PC-3 (cell line): ENCODE results near the gene IFT81. TPM values are rescaled to one million over a fixed set of nuclear protein-coding genes. Genes with fewer than 3 reads are reported as not detected.

Experiments used
- ATAC-seq: fragments of 200-7000 bp; cut with Tn5 transposase; 2 replicates; pipeline ENCODE4 v1.9.1; 2020; ENCODE audit warnings: mild to moderate bottlenecking, moderate library complexity
- BruUV-seq: library from RNA; stranded (reverse); fragments of 400-500 nt; replicated peaks from 2 replicates; lab custom pipeline; 2021; lab: Mats Ljungman, UMichigan
- CTCF ChIA-PET: fragments of 300-600 bp; sonication (Branson Sonifier 250); formaldehyde crosslinking; loops from one replicate; lab custom pipeline; 2022; ENCODE audit warnings: antibody characterized with exemption; lab: Charles Lee
- POLR2A ChIA-PET: fragments of 300-600 bp; sonication (Branson Sonifier 250); formaldehyde crosslinking; loops from one replicate; lab custom pipeline; 2022; ENCODE audit warnings: antibody characterized with exemption; ENCODE audit not compliant: unreplicated experiment; lab: Charles Lee
- DNase-seq: peaks from one replicate; pipeline ENCODE4 v3.0.0-alpha.2; 2015
- H2AFZ ChIP-seq: fragments of 300-600 bp; sonication (generic); 2 replicates; pipeline ENCODE4 v1.6.0; 2016; ENCODE audit warnings: antibody characterized with exemption, low read length
- H3F3A ChIP-seq: fragments of 300-600 bp; sonication (generic); one replicate; pipeline ENCODE4 v1.6.0; 2017; ENCODE audit warnings: antibody characterized with exemption, low read length, control low read depth, mild to moderate bottlenecking; ENCODE audit not compliant: unreplicated experiment
- H3K27ac ChIP-seq: fragments of 300-600 bp; sonication (generic); 2 replicates; pipeline ENCODE4 v1.5.1; 2016; ENCODE audit warnings: mild to moderate bottlenecking, low read length
- H3K27me3 ChIP-seq: fragments of 300-600 bp; sonication (generic); 2 replicates; pipeline ENCODE4 v1.6.1; 2016; ENCODE audit warnings: low read length, mixed read lengths
- H3K36me3 ChIP-seq: fragments of 300-600 bp; sonication (generic); 2 replicates; pipeline ENCODE4 v1.6.1; 2016; ENCODE audit warnings: low read depth, mixed run types, low read length, mixed read lengths
- H3K4me1 ChIP-seq: fragments of 300-600 bp; sonication (generic); 2 replicates; pipeline ENCODE4 v1.5.1; 2016; ENCODE audit warnings: low read length; ENCODE audit not compliant: insufficient read depth
- H3K4me2 ChIP-seq: fragments of 300-600 bp; sonication (generic); 2 replicates; pipeline ENCODE4 v1.6.0; 2016; ENCODE audit warnings: low read length
- H3K4me3 ChIP-seq: fragments of 300-600 bp; sonication (generic); 2 replicates; pipeline ENCODE4 v1.5.1; 2016; ENCODE audit warnings: mild to moderate bottlenecking, low read length, mixed read lengths
- H3K79me2 ChIP-seq: fragments of 300-600 bp; sonication (generic); 2 replicates; pipeline ENCODE4 v1.6.1; 2017; ENCODE audit warnings: low read length, mixed read lengths
- H3K9ac ChIP-seq: fragments of 300-600 bp; sonication (generic); 2 replicates; pipeline ENCODE4 v1.6.0; 2016; ENCODE audit warnings: mild to moderate bottlenecking, low read length
- H3K9me2 ChIP-seq: fragments of 300-600 bp; sonication (generic); replicated peaks from 2 replicates; pipeline ENCODE4 v1.6.1; 2016; ENCODE audit warnings: mixed run types, low read length, mixed read lengths
- H3K9me3 ChIP-seq: fragments of 300-600 bp; sonication (generic); 2 replicates; pipeline ENCODE4 v1.6.1; 2016; ENCODE audit warnings: low read length, mixed read lengths
- H4K20me1 ChIP-seq: fragments of 300-600 bp; sonication (generic); 2 replicates; pipeline ENCODE4 v1.6.1; 2016; ENCODE audit warnings: low read length, mixed read lengths
- EZH2 ChIP-seq: fragments of 300-600 bp; sonication (generic); IDR thresholded peaks from one replicate; pipeline ENCODE4 v1.6.1; 2017; ENCODE audit warnings: antibody characterized with exemption, mild to moderate bottlenecking, low read length; ENCODE audit not compliant: unreplicated experiment
- EZH2phosphoT487 ChIP-seq: fragments of 300-600 bp; sonication (generic); IDR thresholded peaks from 2 replicates; pipeline ENCODE4 v1.6.1; 2018; ENCODE audit warnings: mild to moderate bottlenecking, antibody characterized with exemption, low read length, borderline replicate concordance
- intact Hi-C: fragments of 100-400 bp; cut with micrococcal nuclease; formaldehyde crosslinking; loops from 2 replicates; pipeline ENCODE4 v1.9.0; 2023
- total RNA-seq: library from RNA; depleted of rRNA; stranded (reverse); fragments of >200 nt; gene quantifications from 2 replicates; pipeline ENCODE4 v1.2.3, GENCODE V29; 2014
- TF ChIP-seq, protein P1 (sequence below): fragments of 300-600 bp; sonication (generic); conservative IDR thresholded peaks from 2 replicates; pipeline ENCODE4 v1.5.1; 2017; ENCODE audit warnings: antibody characterized with exemption, low read depth, mild to moderate bottlenecking, low read length

IFT81 gene
- total RNA-seq, 1 experiment from 2014 or later = 10.1 TPM

- TF ChIP-seq EZH2phosphoT487 = no peak
- no peak for TF ChIP-seq EZH2
- TF ChIP-seq, protein P1, sequence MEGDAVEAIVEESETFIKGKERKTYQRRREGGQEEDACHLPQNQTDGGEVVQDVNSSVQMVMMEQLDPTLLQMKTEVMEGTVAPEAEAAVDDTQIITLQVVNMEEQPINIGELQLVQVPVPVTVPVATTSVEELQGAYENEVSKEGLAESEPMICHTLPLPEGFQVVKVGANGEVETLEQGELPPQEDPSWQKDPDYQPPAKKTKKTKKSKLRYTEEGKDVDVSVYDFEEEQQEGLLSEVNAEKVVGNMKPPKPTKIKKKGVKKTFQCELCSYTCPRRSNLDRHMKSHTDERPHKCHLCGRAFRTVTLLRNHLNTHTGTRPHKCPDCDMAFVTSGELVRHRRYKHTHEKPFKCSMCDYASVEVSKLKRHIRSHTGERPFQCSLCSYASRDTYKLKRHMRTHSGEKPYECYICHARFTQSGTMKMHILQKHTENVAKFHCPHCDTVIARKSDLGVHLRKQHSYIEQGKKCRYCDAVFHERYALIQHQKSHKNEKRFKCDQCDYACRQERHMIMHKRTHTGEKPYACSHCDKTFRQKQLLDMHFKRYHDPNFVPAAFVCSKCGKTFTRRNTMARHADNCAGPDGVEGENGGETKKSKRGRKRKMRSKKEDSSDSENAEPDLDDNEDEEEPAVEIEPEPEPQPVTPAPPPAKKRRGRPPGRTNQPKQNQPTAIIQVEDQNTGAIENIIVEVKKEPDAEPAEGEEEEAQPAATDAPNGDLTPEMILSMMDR = no peak
- H2AFZ ChIP-seq = no peak overlapping the region
- ATAC-seq (no peak), DNase-seq (no peak)
- H3K4me3 ChIP-seq = no peak overlapping the region
- no peak overlapping the region for H3K4me2 ChIP-seq
- intact Hi-C loops = no loop called here
- ChIA-PET CTCF (no interaction called here), POLR2A (no interaction called here)
- H4K20me1 ChIP-seq = no peaks in the 10 kb centered on the region
- no peaks in the 10 kb centered on the region for H3K27me3 ChIP-seq
- no peaks in the 10 kb centered on the region for H3K9me2 ChIP-seq
- no TSS peak for BruUV-seq
- H3F3A ChIP-seq = no peaks in the 10 kb centered on the region
- H3K4me1 ChIP-seq = no peaks in the 10 kb centered on the region
- no peaks in the 10 kb centered on the region for H3K79me2 ChIP-seq
- H3K9me3 ChIP-seq = no peaks in the 10 kb centered on the region
- peaks cover 8% of the 10 kb centered on the region; the same call in 1 of the 2 replicates for H3K36me3 ChIP-seq
- no peak overlapping the region for H3K9ac ChIP-seq
- no peak overlapping the region for H3K27ac ChIP-seq
Measured at GRCh38 chr12:110193196-110193595, 69.0 kb downstream of the IFT81 start.

GRCh38 chr12:110197003-110197402 lies 72.8 kb downstream of the IFT81 start:
- Histone ChIP-seq H3K4me1 (peaks cover 10% of the 10 kb centered on the region), H3K4me3 (no peak overlapping the region), H3K36me3 (peaks cover 8% of the 10 kb centered on the region; the same call in 1 of the 2 replicates), H3K4me2 (no peak overlapping the region), H3K9me2 (no peaks in the 10 kb centered on the region), H4K20me1 (no peaks in the 10 kb centered on the region), H3K79me2 (no peaks in the 10 kb centered on the region), H3K9ac (no peak overlapping the region), H3K27ac (no peak overlapping the region), H2AFZ (no peak overlapping the region), H3K27me3 (no peaks in the 10 kb centered on the region), H3F3A (no peaks in the 10 kb centered on the region), H3K9me3 (no peaks in the 10 kb centered on the region)
- intact Hi-C loops = loop anchor here (5.0 kb wide), 1 partner anchor 50 kb away; no protein-coding TSS in a partner anchor
- ChIA-PET CTCF (no interaction called here), POLR2A (no interaction called here)
- DNase-seq (no peak), ATAC-seq (no peak)
- no TSS peak for BruUV-seq
- TF ChIP-seq, protein P1 = no peak
- TF ChIP-seq EZH2phosphoT487 (no peak), EZH2 (no peak)

- ChIA-PET POLR2A (no interaction called here), CTCF (no interaction called here)
- Histone ChIP-seq H3K4me2 (no peak overlapping the region), H3K27ac (no peak overlapping the region), H3K27me3 (no peaks in the 10 kb centered on the region), H3K36me3 (0 out of 2 replicates have a peak, but pooled peaks cover 5% of the 10 kb centered on the region), H3F3A (no peaks in the 10 kb centered on the region), H4K20me1 (no peaks in the 10 kb centered on the region), H3K4me1 (peaks cover 10% of the 10 kb centered on the region), H3K9me3 (no peaks in the 10 kb centered on the region), H2AFZ (no peak overlapping the region), H3K9me2 (no peaks in the 10 kb centered on the region), H3K9ac (no peak overlapping the region), H3K79me2 (no peaks in the 10 kb centered on the region), H3K4me3 (no peak overlapping the region)
- TF ChIP-seq EZH2phosphoT487 (no peak), EZH2 (no peak)
- TF ChIP-seq, protein P1 = no peak
- no TSS peak for BruUV-seq
- DNase-seq (no peak), ATAC-seq (no peak)
- intact Hi-C loops = loop anchor here (5.0 kb wide), 1 partner anchor 51 kb away; no protein-coding TSS in a partner anchor
Measured at GRCh38 chr12:110198386-110198785, 74.2 kb downstream of the IFT81 start.
